HepG2 (cell line): ENCODE results near the gene TUBB3. TPM values are rescaled to one million over a fixed set of nuclear protein-coding genes. Genes with fewer than 3 reads are reported as not detected.

Source experiments
- CHD2 ChIP-seq: IDR thresholded peaks from 2 replicates; pipeline ENCODE4 v1.6.1; 2011; ENCODE audit warnings: low read depth, low read length, improper control_type of control experiment
- GFI1 ChIP-seq: sonication (generic); formaldehyde crosslinking; IDR thresholded peaks from 2 replicates; pipeline ENCODE4 v1.5.0; 2020; ENCODE audit warnings: missing genetic modification reagents, mild to moderate bottlenecking, borderline replicate concordance
- HNRNPH1 ChIP-seq: fragments of 200-400 bp; formaldehyde crosslinking; optimal IDR thresholded peaks from 2 replicates; pipeline ENCODE3; 2017; ENCODE audit warnings: mild to moderate bottlenecking, low read depth, low read length
- HNRNPK ChIP-seq: fragments of 200-400 bp; formaldehyde crosslinking; IDR thresholded peaks from 2 replicates; pipeline ENCODE4 v1.6.1; 2018; ENCODE audit warnings: low read length, low read depth, moderate library complexity, mild to moderate bottlenecking; ENCODE audit not compliant: poor library complexity, severe bottlenecking
- ISX ChIP-seq: sonication (generic); formaldehyde crosslinking; conservative IDR thresholded peaks from 2 replicates; pipeline ENCODE4 v1.5.0; 2020; ENCODE audit warnings: missing genetic modification reagents
- NFYB ChIP-seq: sonication (generic); formaldehyde crosslinking; IDR thresholded peaks from 2 replicates; pipeline ENCODE4 v1.4.0; 2020; ENCODE audit warnings: missing genetic modification reagents
- NR2F6 ChIP-seq, 2 experiments: IDR thresholded peaks; 2 replicates each; pipeline ENCODE4 v1.6.1; 2016; ENCODE audit warnings: antibody characterized with exemption in 1 of 2, mild to moderate bottlenecking in 1 of 2
- NR3C1 ChIP-seq: sonication (generic); formaldehyde crosslinking; IDR thresholded peaks from 2 replicates; pipeline ENCODE4 v1.4.0; 2020; ENCODE audit warnings: missing genetic modification reagents
- PAWR ChIP-seq: sonication (generic); formaldehyde crosslinking; IDR thresholded peaks from 2 replicates; pipeline ENCODE4 v1.4.0; 2020; ENCODE audit warnings: missing genetic modification reagents, mild to moderate bottlenecking, borderline replicate concordance
- PHF20 ChIP-seq: sonication (generic); formaldehyde crosslinking; IDR thresholded peaks from 2 replicates; pipeline ENCODE4 v1.5.0; 2020; ENCODE audit warnings: mild to moderate bottlenecking, missing genetic modification reagents
- RORA ChIP-seq: sonication (generic); formaldehyde crosslinking; IDR thresholded peaks from 2 replicates; pipeline ENCODE4 v1.5.0; 2020; ENCODE audit warnings: mild to moderate bottlenecking, missing genetic modification reagents, moderate library complexity
- TCF7L2 ChIP-seq: IDR thresholded peaks from 2 replicates; pipeline ENCODE4 v1.6.1; 2011; ENCODE audit warnings: mild to moderate bottlenecking, low read depth, low read length, moderate library complexity
- ZKSCAN5 ChIP-seq: sonication (generic); formaldehyde crosslinking; IDR thresholded peaks from 2 replicates; pipeline ENCODE4 v1.5.1; 2020; ENCODE audit warnings: mild to moderate bottlenecking, missing genetic modification reagents
- ZNF619 ChIP-seq: sonication (generic); formaldehyde crosslinking; IDR thresholded peaks from 2 replicates; pipeline ENCODE4 v1.4.0; 2020; ENCODE audit warnings: mild to moderate bottlenecking, missing genetic modification reagents
- polyA plus RNA-seq, 8 experiments: library from polyadenylated mRNA; depleted of rRNA in 3 of 8; stranded (reverse) in 7 of 8; unstranded in 1 of 8; fragments of >200 nt; fragmentation: Illumina TruSeq in 4 of 8; extraction: Trizol in 4 of 8; gene quantifications; 2 replicates each; pipeline versions ENCODE4 v1.2.1 to v1.2.3, GENCODE V29; 2011 to 2016; ENCODE audit warnings: low read depth in 4 of 8, missing spikeins in 1 of 8, mixed read lengths in 1 of 8; ENCODE audit not compliant: insufficient read depth in 1 of 8
- total RNA-seq, 5 experiments: library from RNA; depleted of rRNA; stranded (reverse); fragments of >200 nt; fragmentation: Illumina TruSeq; extraction: Trizol; gene quantifications; 2 replicates each; pipeline ENCODE4 v1.2.3, GENCODE V29; 2016; ENCODE audit warnings: low read depth in 1 of 5
- TF ChIP-seq, protein P1 (sequence below): sonication (generic); formaldehyde crosslinking; IDR thresholded peaks from 2 replicates; pipeline ENCODE4 v1.4.0; 2020; ENCODE audit warnings: missing genetic modification reagents, borderline replicate concordance
- TF ChIP-seq, protein P2 (sequence below), 2 experiments: sonication (generic) in 1 of 2; formaldehyde crosslinking in 1 of 2; IDR thresholded peaks; 2 replicates each; pipeline versions ENCODE4 v1.5.1 to v1.6.1; 2011 to 2020; ENCODE audit warnings: borderline replicate concordance in 1 of 2, low read depth in 1 of 2, low read length in 1 of 2, mild to moderate bottlenecking in 1 of 2, missing genetic modification reagents in 1 of 2, moderate library complexity in 1 of 2
- TF ChIP-seq, protein P3 (sequence below): sonication (generic); formaldehyde crosslinking; conservative IDR thresholded peaks from 2 replicates; pipeline ENCODE4 v1.4.0; 2020; ENCODE audit warnings: missing genetic modification reagents
- TF ChIP-seq, protein P4 (sequence below), 2 experiments: sonication (generic) in 1 of 2; formaldehyde crosslinking in 1 of 2; IDR thresholded peaks; 2 replicates each; pipeline versions ENCODE4 v1.4.0 to v1.6.1; 2018 to 2020; ENCODE audit warnings: missing genetic modification reagents in 2 of 2, borderline replicate concordance in 1 of 2, low read depth in 1 of 2, mild to moderate bottlenecking in 1 of 2, missing biosample characterization in 1 of 2

The TUBB3 gene
- total and polyA plus RNA-seq, 2 of the 13 experiments (the other 11 are each of a cell fraction or from before 2014, with no cell fraction given) = 110 to 185 TPM

DNA sequence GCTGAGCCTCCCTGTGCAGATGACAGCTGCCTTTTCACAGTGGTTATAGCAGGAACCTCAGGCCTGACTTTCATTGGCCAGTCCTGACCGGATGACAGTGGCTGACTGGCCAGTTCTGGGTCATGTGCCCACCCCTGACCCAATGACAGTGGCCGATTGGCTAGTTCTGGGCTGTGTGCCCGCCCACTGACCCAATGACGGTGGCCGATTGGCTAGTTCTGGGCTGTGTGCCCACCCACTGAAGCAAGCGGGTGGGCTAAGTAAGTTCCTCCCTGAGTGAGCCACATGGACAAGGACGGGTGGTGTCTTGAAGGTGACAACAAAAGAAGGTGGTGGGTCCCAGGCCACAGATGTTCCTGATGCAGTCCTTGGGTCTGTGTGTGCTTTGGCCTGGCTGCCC, 34.9 kb downstream of the TUBB3 start (continued):
- TF ChIP-seq NR2F6 (IDR thresholded peaks at IDR 0.05) (no peak), NR2F6 (CRISPR knock-in tag; IDR thresholded peaks at IDR 0.05) (no peak), NFYB (CRISPR knock-in tag) (peak; percentile 90), TCF7L2 (no peak), ZKSCAN5 (CRISPR knock-in tag) (no peak), CHD2 (no peak), ISX (CRISPR knock-in tag) (no peak), ZNF619 (CRISPR knock-in tag) (no peak), GFI1 (no peak), PAWR (CRISPR knock-in tag) (no peak), HNRNPK (no peak), PHF20 (CRISPR knock-in tag) (no peak), HNRNPH1 (no peak), NR3C1 (no peak), RORA (CRISPR knock-in tag) (no peak)
- TF ChIP-seq, protein P1, sequence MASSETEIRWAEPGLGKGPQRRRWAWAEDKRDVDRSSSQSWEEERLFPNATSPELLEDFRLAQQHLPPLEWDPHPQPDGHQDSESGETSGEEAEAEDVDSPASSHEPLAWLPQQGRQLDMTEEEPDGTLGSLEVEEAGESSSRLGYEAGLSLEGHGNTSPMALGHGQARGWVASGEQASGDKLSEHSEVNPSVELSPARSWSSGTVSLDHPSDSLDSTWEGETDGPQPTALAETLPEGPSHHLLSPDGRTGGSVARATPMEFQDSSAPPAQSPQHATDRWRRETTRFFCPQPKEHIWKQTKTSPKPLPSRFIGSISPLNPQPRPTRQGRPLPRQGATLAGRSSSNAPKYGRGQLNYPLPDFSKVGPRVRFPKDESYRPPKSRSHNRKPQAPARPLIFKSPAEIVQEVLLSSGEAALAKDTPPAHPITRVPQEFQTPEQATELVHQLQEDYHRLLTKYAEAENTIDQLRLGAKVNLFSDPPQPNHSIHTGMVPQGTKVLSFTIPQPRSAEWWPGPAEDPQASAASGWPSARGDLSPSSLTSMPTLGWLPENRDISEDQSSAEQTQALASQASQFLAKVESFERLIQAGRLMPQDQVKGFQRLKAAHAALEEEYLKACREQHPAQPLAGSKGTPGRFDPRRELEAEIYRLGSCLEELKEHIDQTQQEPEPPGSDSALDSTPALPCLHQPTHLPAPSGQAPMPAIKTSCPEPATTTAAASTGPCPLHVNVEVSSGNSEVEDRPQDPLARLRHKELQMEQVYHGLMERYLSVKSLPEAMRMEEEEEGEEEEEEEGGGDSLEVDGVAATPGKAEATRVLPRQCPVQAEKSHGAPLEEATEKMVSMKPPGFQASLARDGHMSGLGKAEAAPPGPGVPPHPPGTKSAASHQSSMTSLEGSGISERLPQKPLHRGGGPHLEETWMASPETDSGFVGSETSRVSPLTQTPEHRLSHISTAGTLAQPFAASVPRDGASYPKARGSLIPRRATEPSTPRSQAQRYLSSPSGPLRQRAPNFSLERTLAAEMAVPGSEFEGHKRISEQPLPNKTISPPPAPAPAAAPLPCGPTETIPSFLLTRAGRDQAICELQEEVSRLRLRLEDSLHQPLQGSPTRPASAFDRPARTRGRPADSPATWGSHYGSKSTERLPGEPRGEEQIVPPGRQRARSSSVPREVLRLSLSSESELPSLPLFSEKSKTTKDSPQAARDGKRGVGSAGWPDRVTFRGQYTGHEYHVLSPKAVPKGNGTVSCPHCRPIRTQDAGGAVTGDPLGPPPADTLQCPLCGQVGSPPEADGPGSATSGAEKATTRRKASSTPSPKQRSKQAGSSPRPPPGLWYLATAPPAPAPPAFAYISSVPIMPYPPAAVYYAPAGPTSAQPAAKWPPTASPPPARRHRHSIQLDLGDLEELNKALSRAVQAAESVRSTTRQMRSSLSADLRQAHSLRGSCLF = no peak
- TF ChIP-seq, protein P2, sequence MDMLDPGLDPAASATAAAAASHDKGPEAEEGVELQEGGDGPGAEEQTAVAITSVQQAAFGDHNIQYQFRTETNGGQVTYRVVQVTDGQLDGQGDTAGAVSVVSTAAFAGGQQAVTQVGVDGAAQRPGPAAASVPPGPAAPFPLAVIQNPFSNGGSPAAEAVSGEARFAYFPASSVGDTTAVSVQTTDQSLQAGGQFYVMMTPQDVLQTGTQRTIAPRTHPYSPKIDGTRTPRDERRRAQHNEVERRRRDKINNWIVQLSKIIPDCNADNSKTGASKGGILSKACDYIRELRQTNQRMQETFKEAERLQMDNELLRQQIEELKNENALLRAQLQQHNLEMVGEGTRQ (IDR thresholded peaks at IDR 0.05; ENCODE audit: low read depth, low read length) = peak; percentile 86
- TF ChIP-seq, protein P2 (CRISPR knock-in tag; IDR thresholded peaks at IDR 0.05; ENCODE audit: borderline replicate concordance) = peak; percentile 93; the same call in 1 of the 2 replicates
- TF ChIP-seq, protein P3, sequence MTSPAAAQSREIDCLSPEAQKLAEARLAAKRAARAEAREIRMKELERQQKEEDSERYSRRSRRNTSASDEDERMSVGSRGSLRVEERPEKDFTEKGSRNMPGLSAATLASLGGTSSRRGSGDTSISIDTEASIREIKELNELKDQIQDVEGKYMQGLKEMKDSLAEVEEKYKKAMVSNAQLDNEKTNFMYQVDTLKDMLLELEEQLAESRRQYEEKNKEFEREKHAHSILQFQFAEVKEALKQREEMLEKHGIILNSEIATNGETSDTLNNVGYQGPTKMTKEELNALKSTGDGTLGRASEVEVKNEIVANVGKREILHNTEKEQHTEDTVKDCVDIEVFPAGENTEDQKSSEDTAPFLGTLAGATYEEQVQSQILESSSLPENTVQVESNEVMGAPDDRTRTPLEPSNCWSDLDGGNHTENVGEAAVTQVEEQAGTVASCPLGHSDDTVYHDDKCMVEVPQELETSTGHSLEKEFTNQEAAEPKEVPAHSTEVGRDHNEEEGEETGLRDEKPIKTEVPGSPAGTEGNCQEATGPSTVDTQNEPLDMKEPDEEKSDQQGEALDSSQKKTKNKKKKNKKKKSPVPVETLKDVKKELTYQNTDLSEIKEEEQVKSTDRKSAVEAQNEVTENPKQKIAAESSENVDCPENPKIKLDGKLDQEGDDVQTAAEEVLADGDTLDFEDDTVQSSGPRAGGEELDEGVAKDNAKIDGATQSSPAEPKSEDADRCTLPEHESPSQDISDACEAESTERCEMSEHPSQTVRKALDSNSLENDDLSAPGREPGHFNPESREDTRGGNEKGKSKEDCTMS (CRISPR knock-in tag) = no peak
- TF ChIP-seq, protein P4, sequence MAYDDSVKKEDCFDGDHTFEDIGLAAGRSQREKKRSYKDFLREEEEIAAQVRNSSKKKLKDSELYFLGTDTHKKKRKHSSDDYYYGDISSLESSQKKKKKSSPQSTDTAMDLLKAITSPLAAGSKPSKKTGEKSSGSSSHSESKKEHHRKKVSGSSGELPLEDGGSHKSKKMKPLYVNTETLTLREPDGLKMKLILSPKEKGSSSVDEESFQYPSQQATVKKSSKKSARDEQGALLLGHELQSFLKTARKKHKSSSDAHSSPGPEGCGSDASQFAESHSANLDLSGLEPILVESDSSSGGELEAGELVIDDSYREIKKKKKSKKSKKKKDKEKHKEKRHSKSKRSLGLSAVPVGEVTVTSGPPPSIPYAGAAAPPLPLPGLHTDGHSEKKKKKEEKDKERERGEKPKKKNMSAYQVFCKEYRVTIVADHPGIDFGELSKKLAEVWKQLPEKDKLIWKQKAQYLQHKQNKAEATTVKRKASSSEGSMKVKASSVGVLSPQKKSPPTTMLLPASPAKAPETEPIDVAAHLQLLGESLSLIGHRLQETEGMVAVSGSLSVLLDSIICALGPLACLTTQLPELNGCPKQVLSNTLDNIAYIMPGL (CRISPR knock-in tag; IDR thresholded peaks at IDR 0.05; ENCODE audit: borderline replicate concordance in 1 of 2, low read depth in 1 of 2) = no peak
